SK-N-SH (cell line): ENCODE results near the gene COL25A1. TPM values are rescaled to one million over a fixed set of nuclear protein-coding genes. Genes with fewer than 3 reads are reported as not detected.

Source experiments
- CTCF ChIA-PET: fragments of 300-600, 350-600 bp; formaldehyde crosslinking; extraction: SDS; loops from one replicate; lab custom pipeline; 2021; lab: Yijun Ruan, JAX
- POLR2A ChIA-PET: fragments of 350-600 bp; sonication (Branson Sonifier 250); formaldehyde crosslinking; extraction: SDS; loops from one replicate; lab custom pipeline; 2020; ENCODE audit warnings: antibody characterized with exemption, inconsistent platforms; lab: Yijun Ruan, JAX
- DNase-seq: peaks from one replicate; pipeline ENCODE4 v3.0.0; 2012
- H2AFZ ChIP-seq: fragments of 200-600 bp; sonication (generic); 2 replicates; pipeline ENCODE4 v1.8.1; 2016; ENCODE audit warnings: antibody characterized with exemption, mild to moderate bottlenecking, low read depth
- H3F3A ChIP-seq: fragments of 200-600 bp; sonication (generic); replicated peaks from 2 replicates; pipeline ENCODE3; 2016; ENCODE audit warnings: antibody characterized with exemption, mild to moderate bottlenecking; ENCODE audit not compliant: insufficient read depth
- H3K27ac ChIP-seq, 2 experiments: fragments of 200-500 bp in 1 of 2; fragments of 200-600 bp in 1 of 2; sonication (Bioruptor generic) in 1 of 2; sonication (generic), shearing (Covaris generic) in 1 of 2; 2 replicates each; pipeline versions ENCODE4 v1.5.1 to v1.6.1; 2014 to 2016; ENCODE audit warnings: low read depth in 2 of 2, inconsistent platforms in 1 of 2, low read length in 1 of 2, mild to moderate bottlenecking in 1 of 2, mixed read lengths in 1 of 2
- H3K27me3 ChIP-seq: fragments of 200-600 bp; sonication (generic), shearing (Covaris generic); 2 replicates; pipeline ENCODE4 v1.6.1; 2016; ENCODE audit warnings: mixed run types; ENCODE audit not compliant: insufficient read depth
- H3K36me3 ChIP-seq, 2 experiments: fragments of 200-500 bp in 1 of 2; fragments of 200-600 bp in 1 of 2; sonication (Bioruptor generic) in 1 of 2; sonication (generic) in 1 of 2; replicated peaks in 1 of 2; 2 replicates each; pipeline versions ENCODE3 to v1.5.1; 2014 to 2016; ENCODE audit warnings: low read length in 1 of 2, mild to moderate bottlenecking in 1 of 2; ENCODE audit not compliant: insufficient read depth in 2 of 2, control insufficient read depth in 1 of 2
- H3K4me1 ChIP-seq, 2 experiments: fragments of 200-500 bp in 1 of 2; fragments of 200-600 bp in 1 of 2; sonication (Bioruptor generic) in 1 of 2; sonication (generic), shearing (Covaris generic) in 1 of 2; 2 replicates each; pipeline versions ENCODE4 v1.5.1 to v1.6.1; 2014 to 2016; ENCODE audit warnings: low read depth in 1 of 2, low read length in 1 of 2, mixed run types in 1 of 2; ENCODE audit not compliant: insufficient read depth in 2 of 2, control insufficient read depth in 1 of 2
- H3K4me2 ChIP-seq: fragments of 200-600 bp; sonication (generic), shearing (Covaris generic); 2 replicates; pipeline ENCODE4 v1.6.1; 2017; ENCODE audit warnings: mixed run types
- H3K4me3 ChIP-seq, 2 experiments: fragments of 200-500 bp in 1 of 2; fragments of 200-600 bp in 1 of 2; sonication (Bioruptor generic) in 1 of 2; sonication (generic), shearing (Covaris generic) in 1 of 2; 2 replicates each; pipeline versions ENCODE4 v1.5.1 to v1.8.1; 2014 to 2016; ENCODE audit warnings: low read depth in 2 of 2, inconsistent platforms in 1 of 2, low read length in 1 of 2, mild to moderate bottlenecking in 1 of 2, mixed read lengths in 1 of 2, moderate library complexity in 1 of 2
- H3K79me2 ChIP-seq: fragments of 200-600 bp; sonication (generic); 2 replicates; pipeline ENCODE4 v1.8.1; 2017; ENCODE audit warnings: mild to moderate bottlenecking; ENCODE audit not compliant: insufficient read depth
- H3K9ac ChIP-seq: fragments of 200-600 bp; sonication (generic); 2 replicates; pipeline ENCODE4 v1.6.1; 2017; ENCODE audit warnings: mixed run types
- H3K9me2 ChIP-seq: fragments of 200-600 bp; sonication (generic); 2 replicates; pipeline ENCODE4 v1.6.1; 2017; ENCODE audit warnings: mixed run types
- H3K9me3 ChIP-seq: fragments of 200-600 bp; sonication (generic); 2 replicates; pipeline ENCODE4 v1.6.1; 2017; ENCODE audit warnings: mixed run types, mild to moderate bottlenecking, moderate library complexity
- H4K20me1 ChIP-seq: fragments of 200-600 bp; sonication (generic); 2 replicates; pipeline ENCODE4 v1.6.1; 2017; ENCODE audit warnings: mild to moderate bottlenecking, mixed run types; ENCODE audit not compliant: insufficient read depth
- CTCF ChIP-seq: fragments of 200-600 bp; sonication (generic); IDR thresholded peaks from 2 replicates; pipeline ENCODE4 v1.6.1; 2017; ENCODE audit warnings: antibody characterized with exemption, mild to moderate bottlenecking, moderate library complexity
- ELF1 ChIP-seq: IDR thresholded peaks from 2 replicates; pipeline ENCODE4 v1.4.0; 2012
- EP300 ChIP-seq, 2 experiments: IDR thresholded peaks; 2 replicates each; pipeline versions ENCODE4 v1.4.0 to v1.6.1; 2012; ENCODE audit warnings: borderline replicate concordance in 1 of 2, low read depth in 1 of 2, low read length in 1 of 2
- EZH2phosphoT487 ChIP-seq: fragments of 200-600 bp; sonication (generic); IDR thresholded peaks from 2 replicates; pipeline ENCODE4 v1.6.1; 2017; ENCODE audit warnings: low read depth, mixed run types, mild to moderate bottlenecking, antibody characterized with exemption, moderate library complexity, borderline replicate concordance
- FOSL2 ChIP-seq: IDR thresholded peaks from 2 replicates; pipeline ENCODE4 v1.4.0; 2012; ENCODE audit warnings: low read depth, mild to moderate bottlenecking, moderate library complexity, borderline replicate concordance
- GABPA ChIP-seq: IDR thresholded peaks from 2 replicates; pipeline ENCODE4 v1.4.0; 2012; ENCODE audit warnings: low read depth, mild to moderate bottlenecking
- GATA2 ChIP-seq: sonication (generic); formaldehyde crosslinking; IDR thresholded peaks from 2 replicates; pipeline ENCODE4 v1.5.0; 2020; ENCODE audit warnings: mild to moderate bottlenecking, missing genetic modification reagents
- MAX ChIP-seq: IDR thresholded peaks from 2 replicates; pipeline ENCODE4 v1.4.0; 2012; ENCODE audit warnings: low read depth
- MEF2A ChIP-seq: IDR thresholded peaks from 2 replicates; pipeline ENCODE4 v1.4.0; 2012; ENCODE audit warnings: low read depth, borderline replicate concordance
- NFIC ChIP-seq: IDR thresholded peaks from 2 replicates; pipeline ENCODE4 v1.4.0; 2012; ENCODE audit warnings: borderline replicate concordance
- PBX3 ChIP-seq: IDR thresholded peaks from 2 replicates; pipeline ENCODE4; 2012
- POLR2AphosphoS5 ChIP-seq: IDR thresholded peaks from 2 replicates; pipeline ENCODE4 v1.6.1; 2012; ENCODE audit warnings: low read depth, low read length
- RAD21 ChIP-seq: IDR thresholded peaks from 2 replicates; pipeline ENCODE4 v1.6.1; 2012; ENCODE audit warnings: mild to moderate bottlenecking, low read length
- REST ChIP-seq: IDR thresholded peaks from 2 replicates; pipeline ENCODE4 v1.6.1; 2012; ENCODE audit warnings: mild to moderate bottlenecking, low read depth, low read length, moderate library complexity
- RFX5 ChIP-seq: IDR thresholded peaks from 2 replicates; pipeline ENCODE4 v1.6.1; 2012; ENCODE audit warnings: mild to moderate bottlenecking, improper control_type of control experiment, low read length
- RXRA ChIP-seq: IDR thresholded peaks from 2 replicates; pipeline ENCODE4 v1.4.0; 2012; ENCODE audit warnings: low read depth, mild to moderate bottlenecking, borderline replicate concordance
- SMC3 ChIP-seq: IDR thresholded peaks from 2 replicates; pipeline ENCODE4 v1.6.1; 2012; ENCODE audit warnings: low read depth, low read length, improper control_type of control experiment
- TCF12 ChIP-seq: IDR thresholded peaks from 2 replicates; pipeline ENCODE4 v1.4.0; 2012
- TEAD4 ChIP-seq: IDR thresholded peaks from 2 replicates; pipeline ENCODE4 v1.4.0; 2012; ENCODE audit warnings: mild to moderate bottlenecking, borderline replicate concordance; ENCODE audit not compliant: insufficient read depth
- ZBTB33 ChIP-seq: IDR thresholded peaks from 2 replicates; pipeline ENCODE4 v1.4.0; 2012; ENCODE audit warnings: low read depth, borderline replicate concordance
- WGBS: methylation state at CpG from one replicate; pipeline ENCODE4 v1.1.6; 2017; ENCODE audit warnings: low lambda C conversion rate; 5-methylcytosine and 5-hydroxymethylcytosine counted together
- polyA plus RNA-seq, 3 experiments: library from polyadenylated mRNA; depleted of rRNA; stranded (reverse); fragments of >200 nt; gene quantifications; 2 replicates each; pipeline ENCODE4 v1.2.3, GENCODE V29; 2012

Gene COL25A1
- polyA plus RNA-seq, 1 of the 3 experiments (the other 2 are of a cell fraction): not detected

GRCh38 chr4:108850219-108850649, 452.2 kb downstream of the COL25A1 start:
- H4K20me1 ChIP-seq: no peaks in the 10 kb centered on the region
- TF ChIP-seq EP300 (IDR thresholded peaks at IDR 0.05; ENCODE audit: borderline replicate concordance in 1 of 2, low read depth in 1 of 2, low read length in 1 of 2): no peak
- no peak for TF ChIP-seq RFX5
- no peak for TF ChIP-seq TCF12
- no peak for TF ChIP-seq TEAD4
- TF ChIP-seq POLR2AphosphoS5: no peak
- TF ChIP-seq ZBTB33: no peak
- TF ChIP-seq PBX3: no peak
- no peak for TF ChIP-seq GATA2
- TF ChIP-seq MEF2A: no peak
- TF ChIP-seq CTCF: no peak
- no peak for TF ChIP-seq EZH2phosphoT487
- DNase-seq: no peak
- 9% methylated on average over 1 of the region's 1 CpG for WGBS
- ChIA-PET POLR2A (no interaction called here), CTCF (no interaction called here)
- H3K27me3 ChIP-seq: no peaks in the 10 kb centered on the region
- H3F3A ChIP-seq: peaks cover 7% of the 10 kb centered on the region
- no peaks in the 10 kb centered on the region for H3K36me3 ChIP-seq
- H3K79me2 ChIP-seq: no peaks in the 10 kb centered on the region
- H3K9me2 ChIP-seq: no peaks in the 10 kb centered on the region
- H3K4me2 ChIP-seq: no peak overlapping the region
- H3K27ac ChIP-seq: peak overlapping the region in 1 of 2 experiments; percentile 54; a peak in 2 of 4 replicates
- H3K4me3 ChIP-seq: no peak overlapping the region
- H3K9me3 ChIP-seq: no peaks in the 10 kb centered on the region; the same call in 1 of the 2 replicates
- H3K4me1 ChIP-seq: no peaks in the 10 kb centered on the region; a peak in 1 of 4 replicates
- peak overlapping the region; percentile 73 for H2AFZ ChIP-seq
- H3K9ac ChIP-seq: no peak overlapping the region

DNA sequence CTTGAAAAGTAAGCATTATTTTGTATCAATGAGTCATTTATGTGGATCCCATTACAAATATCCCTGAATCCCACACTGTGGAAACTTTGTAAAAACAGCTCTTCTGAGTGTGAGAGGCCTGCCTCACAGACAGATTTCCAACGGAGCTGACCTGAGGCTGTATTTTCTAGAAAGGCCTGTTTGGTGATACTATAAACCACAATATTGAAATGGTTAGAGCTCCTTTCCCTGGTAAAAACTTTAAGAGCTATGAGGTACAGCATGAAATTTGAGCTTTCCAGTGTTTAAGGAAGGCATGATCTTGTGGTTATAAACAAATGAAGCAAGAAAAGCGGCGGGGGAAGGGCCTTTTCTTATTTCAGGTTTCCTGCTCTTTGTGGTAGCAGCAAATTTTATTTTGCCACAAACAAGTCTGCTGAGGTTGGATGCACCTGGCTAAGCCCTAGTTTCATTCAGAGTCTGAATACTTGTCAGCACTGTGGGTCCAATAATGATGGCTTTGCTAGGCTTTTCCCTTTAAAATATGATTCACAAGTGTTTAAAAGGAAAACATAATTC, 452.8 kb downstream of the COL25A1 start:
- Histone ChIP-seq H3F3A (peaks cover 7% of the 10 kb centered on the region), H3K79me2 (no peaks in the 10 kb centered on the region), H3K9me2 (no peaks in the 10 kb centered on the region), H3K27me3 (no peaks in the 10 kb centered on the region), H4K20me1 (no peaks in the 10 kb centered on the region), H3K4me1 (no peaks in the 10 kb centered on the region; a peak in 1 of 4 replicates), H3K9ac (no peak overlapping the region), H3K4me3 (no peak overlapping the region), H3K4me2 (no peak overlapping the region), H2AFZ (peak overlapping the region; percentile 73), H3K36me3 (no peaks in the 10 kb centered on the region), H3K9me3 (no peaks in the 10 kb centered on the region; the same call in 1 of the 2 replicates), H3K27ac (peak overlapping the region in 1 of 2 experiments; percentile 54; a peak in 2 of 4 replicates)
- DNase-seq: no peak
- 7% methylated on average over 3 of the region's 3 CpGs for WGBS
- CTCF ChIA-PET: no interaction called here
- POLR2A ChIA-PET: no interaction called here
- TF ChIP-seq RXRA: no peak
- TF ChIP-seq RAD21: no peak
- TF ChIP-seq NFIC: no peak
- TF ChIP-seq SMC3: no peak
- TF ChIP-seq TCF12: no peak
- TF ChIP-seq FOSL2: no peak
- TF ChIP-seq GABPA: no peak
- no peak for TF ChIP-seq MAX
- TF ChIP-seq POLR2AphosphoS5: no peak
- TF ChIP-seq REST: no peak
- no peak for TF ChIP-seq ELF1
